Measurements from ENCODE around the gene SNX19. TPM values are rescaled to one million over a fixed set of nuclear protein-coding genes. Genes with fewer than 3 reads are reported as not detected.

SNX19 gene
- total RNA-seq, 4 donors from 2014 or later = 89.8 to 193 (median 137) TPM

DNA sequence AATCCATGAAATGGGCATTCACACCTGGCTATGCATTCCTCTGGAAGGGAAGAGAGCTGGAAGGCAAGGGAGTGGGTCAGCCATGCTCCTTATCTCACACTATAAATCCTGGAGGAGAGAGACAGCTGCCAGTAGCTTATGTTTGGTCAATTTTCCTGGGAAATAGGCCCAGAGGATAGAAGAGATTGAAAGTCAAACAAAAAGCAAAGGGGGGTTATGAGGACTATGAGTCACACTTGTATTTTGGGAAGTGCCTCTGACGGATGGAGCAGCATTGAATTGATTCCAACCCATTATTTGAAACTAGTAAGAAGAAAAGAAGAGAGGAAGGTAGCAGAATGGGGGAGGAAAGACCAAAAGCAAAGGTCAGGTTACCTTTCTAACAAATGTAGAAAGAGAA is 25.0 kb downstream of the SNX19 start:
- Histone ChIP-seq H3K4me1 (peaks cover 3 to 13% (median 11%) of the 10 kb centered on the region in 4 donors), H3K9me3 (no peaks in the 10 kb centered on the region), H3K36me3 (peaks cover 0 to 30% (median 14%) of the 10 kb centered on the region in 4 donors), H3K27ac (peak overlapping the region in 1 of 4 donors; percentile 1), H3K27me3 (no peaks in the 10 kb centered on the region), H3K4me3 (no peak overlapping the region)
- TF ChIP-seq, protein P1, sequence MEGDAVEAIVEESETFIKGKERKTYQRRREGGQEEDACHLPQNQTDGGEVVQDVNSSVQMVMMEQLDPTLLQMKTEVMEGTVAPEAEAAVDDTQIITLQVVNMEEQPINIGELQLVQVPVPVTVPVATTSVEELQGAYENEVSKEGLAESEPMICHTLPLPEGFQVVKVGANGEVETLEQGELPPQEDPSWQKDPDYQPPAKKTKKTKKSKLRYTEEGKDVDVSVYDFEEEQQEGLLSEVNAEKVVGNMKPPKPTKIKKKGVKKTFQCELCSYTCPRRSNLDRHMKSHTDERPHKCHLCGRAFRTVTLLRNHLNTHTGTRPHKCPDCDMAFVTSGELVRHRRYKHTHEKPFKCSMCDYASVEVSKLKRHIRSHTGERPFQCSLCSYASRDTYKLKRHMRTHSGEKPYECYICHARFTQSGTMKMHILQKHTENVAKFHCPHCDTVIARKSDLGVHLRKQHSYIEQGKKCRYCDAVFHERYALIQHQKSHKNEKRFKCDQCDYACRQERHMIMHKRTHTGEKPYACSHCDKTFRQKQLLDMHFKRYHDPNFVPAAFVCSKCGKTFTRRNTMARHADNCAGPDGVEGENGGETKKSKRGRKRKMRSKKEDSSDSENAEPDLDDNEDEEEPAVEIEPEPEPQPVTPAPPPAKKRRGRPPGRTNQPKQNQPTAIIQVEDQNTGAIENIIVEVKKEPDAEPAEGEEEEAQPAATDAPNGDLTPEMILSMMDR (IDR thresholded peaks at IDR 0.05) = no peak
- no peak for TF ChIP-seq POLR2A (IDR thresholded peaks at IDR 0.05)
- no peak for TF ChIP-seq EP300 (IDR thresholded peaks at IDR 0.05; ENCODE audit: low read depth)
- TF ChIP-seq POLR2AphosphoS5 (IDR thresholded peaks at IDR 0.05) = no peak
- DNase-seq = no peak
- intact Hi-C loops (cut with DNase I; ENCODE audit: low total_unique reads) = loop anchor here (5.0 kb wide), 1 partner anchor 459 kb away; no protein-coding TSS in a partner anchor
- 43% methylated on average over 1 of the region's 1 CpG; no CpG with 5 or more reads in 1 of the 2 donors for WGBS, 2 donors (ENCODE audit: low coverage in 1 of 2)
- in situ Hi-C loops (cut with MboI; ENCODE audit: low pct_ligation_motif_present in 1 of 4, low pct_unique_long_range_greater_than_20kb in 1 of 4, low sequenced_read_pairs in 3 of 4) = no loop called here

DNA sequence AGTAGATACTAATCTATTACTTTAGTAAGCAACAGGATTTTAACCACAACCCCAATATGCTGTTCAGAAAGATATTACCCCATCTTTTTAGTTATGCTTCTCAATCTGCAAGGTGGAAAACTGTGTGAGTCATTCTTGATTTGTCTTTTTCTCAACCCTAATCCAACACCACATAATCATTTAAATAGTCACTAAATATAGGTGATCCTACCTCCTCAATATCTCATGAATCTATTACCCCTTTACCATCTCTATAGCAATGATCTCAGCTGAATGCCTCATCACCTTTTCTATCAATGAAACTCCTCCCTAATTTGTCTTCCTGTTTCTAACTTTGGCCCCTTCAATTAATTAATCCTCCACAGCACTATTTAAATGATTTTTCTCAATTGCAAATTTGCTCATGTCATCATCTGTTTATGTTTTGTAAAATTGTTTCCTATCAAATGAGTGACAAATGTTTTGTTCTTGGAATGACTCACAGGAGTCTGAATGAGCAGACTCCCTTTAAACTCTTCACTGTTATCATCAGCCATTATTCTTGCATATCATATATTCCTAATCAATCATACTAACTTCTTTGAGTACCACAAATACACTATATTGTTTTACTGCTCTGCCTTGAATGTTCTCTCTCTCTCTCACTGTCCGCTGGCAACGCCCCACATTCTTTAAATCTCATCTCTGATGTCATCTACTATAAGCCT is 26.1 kb downstream of the SNX19 start:
- in situ Hi-C loops (cut with MboI; ENCODE audit: low pct_ligation_motif_present in 1 of 4, low pct_unique_long_range_greater_than_20kb in 1 of 4, low sequenced_read_pairs in 3 of 4) = no loop called here
- Histone ChIP-seq H3K36me3 (peaks cover 0 to 31% (median 15%) of the 10 kb centered on the region in 4 donors), H3K27ac (no peak overlapping the region), H3K9me3 (no peaks in the 10 kb centered on the region), H3K4me1 (peaks cover 3 to 14% (median 6%) of the 10 kb centered on the region in 4 donors), H3K4me3 (no peak overlapping the region), H3K27me3 (no peaks in the 10 kb centered on the region)
- no peak for TF ChIP-seq POLR2AphosphoS5 (IDR thresholded peaks at IDR 0.05)
- no peak for TF ChIP-seq POLR2A (IDR thresholded peaks at IDR 0.05)
- TF ChIP-seq, protein P1 (IDR thresholded peaks at IDR 0.05) = no peak
- TF ChIP-seq EP300 (IDR thresholded peaks at IDR 0.05; ENCODE audit: low read depth) = no peak
- DNase-seq = no peak
- 83 to 100% methylated on average over 1 to 2 of the region's 2 CpGs for WGBS, 2 donors (ENCODE audit: low coverage in 1 of 2)
- intact Hi-C loops (cut with DNase I; ENCODE audit: low total_unique reads) = loop anchor here (5.0 kb wide), 1 partner anchor 458 kb away; no protein-coding TSS in a partner anchor

DNA sequence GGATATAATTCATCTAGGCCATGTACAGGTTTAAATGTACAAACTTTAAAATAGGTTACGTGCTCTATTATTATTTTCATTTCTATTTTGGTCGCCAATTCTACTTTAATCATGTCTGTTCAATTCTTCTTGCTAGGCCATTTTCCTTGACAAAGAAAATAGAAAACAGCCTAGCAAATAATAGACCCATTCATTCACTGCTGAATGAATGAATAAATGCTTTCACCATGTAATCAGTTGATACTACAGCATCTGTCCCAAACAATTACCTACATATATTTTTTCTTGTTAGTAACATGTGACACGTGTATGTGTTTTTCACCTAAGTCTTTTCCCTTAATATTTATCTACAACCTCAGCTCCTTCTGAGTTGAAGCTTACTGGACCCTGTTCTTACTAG is 27.5 kb downstream of the SNX19 start:
- TF ChIP-seq, protein P1 (IDR thresholded peaks at IDR 0.05) = no peak
- no peak for TF ChIP-seq POLR2AphosphoS5 (IDR thresholded peaks at IDR 0.05)
- TF ChIP-seq POLR2A (IDR thresholded peaks at IDR 0.05) = no peak
- no peak for TF ChIP-seq EP300 (IDR thresholded peaks at IDR 0.05; ENCODE audit: low read depth)
- Histone ChIP-seq H3K4me3 (no peak overlapping the region), H3K36me3 (peaks cover 0 to 34% (median 13%) of the 10 kb centered on the region in 4 donors), H3K27me3 (no peaks in the 10 kb centered on the region), H3K9me3 (no peaks in the 10 kb centered on the region), H3K27ac (no peak overlapping the region), H3K4me1 (peaks cover 0 to 8% (median 0%) of the 10 kb centered on the region in 4 donors)
- intact Hi-C loops (cut with DNase I; ENCODE audit: low total_unique reads) (no loop called here), in situ Hi-C loops (cut with MboI; ENCODE audit: low pct_ligation_motif_present in 1 of 4, low pct_unique_long_range_greater_than_20kb in 1 of 4, low sequenced_read_pairs in 3 of 4) (no loop called here)
- DNase-seq = no peak
- 91 to 93% methylated on average over 3 of the region's 3 CpGs for WGBS, 2 donors (ENCODE audit: low coverage in 1 of 2)

DNA sequence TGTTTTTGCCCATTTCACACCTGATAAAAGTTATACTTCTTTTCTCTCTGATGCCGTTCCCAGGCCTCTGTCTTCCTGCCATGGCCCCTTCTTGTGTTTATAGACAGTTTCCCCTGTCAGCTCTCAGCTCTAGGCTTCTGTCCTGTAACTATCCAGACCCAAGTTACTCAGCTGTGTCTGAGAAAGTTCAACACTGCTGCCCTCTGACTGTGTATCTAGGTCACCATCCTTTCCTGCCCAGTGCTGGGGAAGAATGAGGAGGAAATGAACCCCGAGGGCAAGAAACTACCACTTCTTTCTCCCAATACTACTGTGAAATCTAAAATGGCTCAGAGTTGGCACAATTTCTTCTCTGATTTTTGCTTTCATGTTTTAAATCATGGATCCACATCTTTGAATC is 29.6 kb downstream of the SNX19 start:
- TF ChIP-seq EP300 (IDR thresholded peaks at IDR 0.05; ENCODE audit: low read depth) = no peak
- TF ChIP-seq POLR2AphosphoS5 (IDR thresholded peaks at IDR 0.05) = no peak
- no peak for TF ChIP-seq POLR2A (IDR thresholded peaks at IDR 0.05)
- TF ChIP-seq, protein P1 (IDR thresholded peaks at IDR 0.05) = no peak
- Histone ChIP-seq H3K36me3 (peaks cover 0 to 39% (median 13%) of the 10 kb centered on the region in 4 donors), H3K4me1 (peaks cover 0 to 6% (median 0%) of the 10 kb centered on the region in 4 donors), H3K4me3 (no peak overlapping the region), H3K9me3 (no peaks in the 10 kb centered on the region), H3K27me3 (no peaks in the 10 kb centered on the region), H3K27ac (no peak overlapping the region)
- intact Hi-C loops (cut with DNase I; ENCODE audit: low total_unique reads) = no loop called here
- in situ Hi-C loops (cut with MboI; ENCODE audit: low pct_ligation_motif_present in 1 of 4, low pct_unique_long_range_greater_than_20kb in 1 of 4, low sequenced_read_pairs in 3 of 4) = no loop called here
- DNase-seq = no peak
- 80 to 83% methylated on average over 1 to 2 of the region's 2 CpGs for WGBS, 2 donors (ENCODE audit: low coverage in 1 of 2)
